ENCODE results near the gene CLDND2. TPM values are rescaled to one million over a fixed set of nuclear protein-coding genes. Genes with fewer than 3 reads are reported as not detected.

Gene CLDND2
- total RNA-seq, 3 donors from 2014 or later, result 1.3 to 2.1 (median 1.3) TPM

- DNase-seq, result no peak
- ATAC-seq, result no peak
- H3K36me3 ChIP-seq (ENCODE audit: low read depth), result no peaks in the 10 kb centered on the region
- TF ChIP-seq, protein P1, sequence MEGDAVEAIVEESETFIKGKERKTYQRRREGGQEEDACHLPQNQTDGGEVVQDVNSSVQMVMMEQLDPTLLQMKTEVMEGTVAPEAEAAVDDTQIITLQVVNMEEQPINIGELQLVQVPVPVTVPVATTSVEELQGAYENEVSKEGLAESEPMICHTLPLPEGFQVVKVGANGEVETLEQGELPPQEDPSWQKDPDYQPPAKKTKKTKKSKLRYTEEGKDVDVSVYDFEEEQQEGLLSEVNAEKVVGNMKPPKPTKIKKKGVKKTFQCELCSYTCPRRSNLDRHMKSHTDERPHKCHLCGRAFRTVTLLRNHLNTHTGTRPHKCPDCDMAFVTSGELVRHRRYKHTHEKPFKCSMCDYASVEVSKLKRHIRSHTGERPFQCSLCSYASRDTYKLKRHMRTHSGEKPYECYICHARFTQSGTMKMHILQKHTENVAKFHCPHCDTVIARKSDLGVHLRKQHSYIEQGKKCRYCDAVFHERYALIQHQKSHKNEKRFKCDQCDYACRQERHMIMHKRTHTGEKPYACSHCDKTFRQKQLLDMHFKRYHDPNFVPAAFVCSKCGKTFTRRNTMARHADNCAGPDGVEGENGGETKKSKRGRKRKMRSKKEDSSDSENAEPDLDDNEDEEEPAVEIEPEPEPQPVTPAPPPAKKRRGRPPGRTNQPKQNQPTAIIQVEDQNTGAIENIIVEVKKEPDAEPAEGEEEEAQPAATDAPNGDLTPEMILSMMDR (IDR thresholded peaks at IDR 0.05), result no peak
- no peak overlapping the region for H3K4me3 ChIP-seq
- no peaks in the 10 kb centered on the region for H3K9me3 ChIP-seq
- peaks cover 8% of the 10 kb centered on the region for H3K4me1 ChIP-seq (ENCODE audit: low read depth)
- intact Hi-C loops (cut with DNase I, micrococcal nuclease), result no loop called here
Measured at GRCh38 chr19:51396175-51396574, 27.4 kb upstream of the CLDND2 start.

DNA sequence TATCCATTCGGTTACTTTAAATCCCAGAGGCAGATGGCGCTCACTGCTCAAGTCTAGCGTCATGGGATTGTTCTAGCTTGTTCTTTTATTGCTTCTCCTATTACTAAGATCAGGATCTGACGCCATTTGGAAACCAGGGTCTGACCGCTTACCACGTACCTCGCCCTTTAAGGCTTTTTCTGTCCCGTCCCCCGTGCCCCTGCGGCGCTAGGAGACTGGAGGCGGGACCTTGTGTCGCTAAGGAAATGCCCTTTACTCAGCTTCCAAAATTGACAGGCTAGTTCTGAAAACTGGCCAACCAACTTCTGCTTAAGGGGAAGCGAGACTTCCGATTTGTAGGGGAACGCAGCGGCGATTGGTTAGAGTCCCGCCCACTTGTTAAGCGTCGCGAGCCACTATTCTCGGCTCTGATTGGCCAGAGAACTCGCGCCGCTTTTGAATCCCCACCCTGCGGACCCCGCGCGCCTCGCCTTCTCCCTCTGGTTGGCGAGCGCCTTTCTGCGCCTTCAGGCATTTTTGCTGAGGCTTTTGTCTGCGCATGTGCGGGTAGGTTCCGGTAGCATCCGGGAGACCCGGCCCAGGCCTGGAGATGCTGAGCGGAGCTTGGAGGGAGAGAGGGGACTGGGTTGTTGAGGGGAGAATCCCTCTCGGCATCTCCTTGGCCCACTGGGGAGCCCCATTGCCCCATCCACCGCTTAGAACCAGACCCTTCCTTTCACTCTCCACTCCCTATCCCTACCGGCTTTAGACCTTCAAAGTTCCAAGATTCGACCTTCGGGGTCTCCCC, 25.4 kb upstream of the CLDND2 start:
- peak; percentile 90 to 95 (median 94) for DNase-seq
- ATAC-seq, result peak; percentile 98
- TF ChIP-seq, protein P1 (IDR thresholded peaks at IDR 0.05), result no peak
- H3K4me1 ChIP-seq (ENCODE audit: low read depth), result peaks cover 8% of the 10 kb centered on the region
- no peak overlapping the region for H3K4me3 ChIP-seq
- no peaks in the 10 kb centered on the region for H3K9me3 ChIP-seq
- no peaks in the 10 kb centered on the region for H3K36me3 ChIP-seq (ENCODE audit: low read depth)
- intact Hi-C loops (cut with DNase I, micrococcal nuclease), result no loop called here

DNA sequence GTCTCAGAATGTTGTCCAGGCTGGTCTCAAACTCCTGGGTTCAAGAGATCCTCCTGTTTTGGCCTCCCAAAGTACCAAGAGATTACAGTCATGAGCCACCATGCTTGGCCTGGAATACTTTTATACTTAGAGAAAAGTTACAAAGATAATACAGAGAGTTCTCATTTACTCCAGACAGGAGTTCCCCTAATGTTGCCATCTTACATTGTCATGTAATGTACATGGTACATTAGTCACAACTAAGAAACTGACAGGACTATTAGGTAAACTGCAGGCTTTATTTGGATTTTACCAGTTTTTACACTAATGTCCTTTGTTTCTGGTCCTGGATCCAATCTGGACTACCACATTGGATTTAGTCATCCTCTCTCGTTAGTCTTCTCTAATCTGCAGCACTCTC, 23.9 kb upstream of the CLDND2 start:
- Histone ChIP-seq H3K4me1 (ENCODE audit: low read depth) (peaks cover 8% of the 10 kb centered on the region), H3K36me3 (ENCODE audit: low read depth) (no peaks in the 10 kb centered on the region), H3K4me3 (no peak overlapping the region), H3K9me3 (no peaks in the 10 kb centered on the region)
- ATAC-seq (no peak), DNase-seq (no peak)
- TF ChIP-seq, protein P1 (IDR thresholded peaks at IDR 0.05), result no peak
- intact Hi-C loops (cut with DNase I, micrococcal nuclease), result no loop called here

GRCh38 chr19:51391073-51391611, 22.3 kb upstream of the CLDND2 start:
- DNase-seq (no peak), ATAC-seq (no peak)
- no peaks in the 10 kb centered on the region for H3K9me3 ChIP-seq
- H3K36me3 ChIP-seq (ENCODE audit: low read depth), result no peaks in the 10 kb centered on the region
- intact Hi-C loops (cut with DNase I, micrococcal nuclease), result no loop called here
- H3K4me3 ChIP-seq, result no peak overlapping the region
- TF ChIP-seq, protein P1 (IDR thresholded peaks at IDR 0.05), result no peak
- H3K4me1 ChIP-seq (ENCODE audit: low read depth), result peaks cover 8% of the 10 kb centered on the region

- TF ChIP-seq, protein P1 (IDR thresholded peaks at IDR 0.05), result no peak
- Histone ChIP-seq H3K9me3 (no peaks in the 10 kb centered on the region), H3K4me3 (no peak overlapping the region), H3K36me3 (ENCODE audit: low read depth) (no peaks in the 10 kb centered on the region), H3K4me1 (ENCODE audit: low read depth) (peaks cover 2% of the 10 kb centered on the region)
- DNase-seq, result no peak
- ATAC-seq, result no peak
- intact Hi-C loops (cut with DNase I, micrococcal nuclease), result no loop called here
Measured at GRCh38 chr19:51389143-51389542, 20.3 kb upstream of the CLDND2 start.

Data from mucosa of descending colon (tissue), 3 donors.